HG03558 (cell line): ENCODE data around the gene UPP2.

ENCODE experiments used
- ATAC-seq: cut with Tn5 transposase; IDR thresholded peaks from one replicate; pipeline ENCODE4 v1.9.1; 2021; ENCODE audit warnings: moderate number of reproducible peaks; ENCODE audit not compliant: unreplicated experiment; ENCODE audit errors: extremely low read depth

UPP2 gene

GRCh38 chr2:158101384-158101926 lies at the start of gene UPP2:
Gene UPP2 (plus strand): TSS chr2:158101876. CDS start chr2:158102064, 188 bp downstream.
- ATAC-seq = no peak

GRCh38 chr2:158052761-158053160 lies 48.9 kb upstream of the UPP2 start:
- ATAC-seq = no peak

GRCh38 chr2:158056875-158057274 lies 44.8 kb upstream of the UPP2 start:
- no peak for ATAC-seq

- ATAC-seq = no peak
These were observed 41.4 kb upstream of the UPP2 start for GRCh38 chr2:158060160-158060834.

- no peak for ATAC-seq
These were observed 40.7 kb upstream of the UPP2 start for GRCh38 chr2:158060835-158061435.

GRCh38 chr2:158061763-158062162 lies 39.9 kb upstream of the UPP2 start:
- no peak for ATAC-seq

GRCh38 chr2:158066046-158066713 lies 35.5 kb upstream of the UPP2 start:
- no peak for ATAC-seq

GRCh38 chr2:158071018-158071417 lies 30.7 kb upstream of the UPP2 start:
- no peak for ATAC-seq

- ATAC-seq = no peak
These were observed 29.3 kb upstream of the UPP2 start for GRCh38 chr2:158072361-158072760.

GRCh38 chr2:158079672-158080071 lies 22.0 kb upstream of the UPP2 start:
- no peak for ATAC-seq

- ATAC-seq = no peak
These were observed 13.6 kb upstream of the UPP2 start for GRCh38 chr2:158088093-158088492.

- ATAC-seq = no peak
These were observed 12.4 kb upstream of the UPP2 start for GRCh38 chr2:158089322-158089721.

- ATAC-seq = no peak
These were observed 10.0 kb upstream of the UPP2 start for GRCh38 chr2:158091647-158092046.

- no peak for ATAC-seq
These were observed 7.1 kb upstream of the UPP2 start for GRCh38 chr2:158094487-158095092.

GRCh38 chr2:158095269-158095668 lies 6.4 kb upstream of the UPP2 start:
- no peak for ATAC-seq

- no peak for ATAC-seq
These were observed 5.8 kb upstream of the UPP2 start for GRCh38 chr2:158095912-158096311.

- ATAC-seq = no peak
These were observed 4.2 kb upstream of the UPP2 start for GRCh38 chr2:158097481-158097880.

- no peak for ATAC-seq
These were observed 3.5 kb upstream of the UPP2 start for GRCh38 chr2:158098178-158098577.

GRCh38 chr2:158099716-158100115 lies 2.0 kb upstream of the UPP2 start:
- no peak for ATAC-seq

GRCh38 chr2:158100411-158100810 lies 1.3 kb upstream of the UPP2 start:
- no peak for ATAC-seq

GRCh38 chr2:158102446-158102845 lies 770 bp downstream of the UPP2 start:
- no peak for ATAC-seq
